ENCODE results near the gene ISL2.

ISL2 gene

DNA sequence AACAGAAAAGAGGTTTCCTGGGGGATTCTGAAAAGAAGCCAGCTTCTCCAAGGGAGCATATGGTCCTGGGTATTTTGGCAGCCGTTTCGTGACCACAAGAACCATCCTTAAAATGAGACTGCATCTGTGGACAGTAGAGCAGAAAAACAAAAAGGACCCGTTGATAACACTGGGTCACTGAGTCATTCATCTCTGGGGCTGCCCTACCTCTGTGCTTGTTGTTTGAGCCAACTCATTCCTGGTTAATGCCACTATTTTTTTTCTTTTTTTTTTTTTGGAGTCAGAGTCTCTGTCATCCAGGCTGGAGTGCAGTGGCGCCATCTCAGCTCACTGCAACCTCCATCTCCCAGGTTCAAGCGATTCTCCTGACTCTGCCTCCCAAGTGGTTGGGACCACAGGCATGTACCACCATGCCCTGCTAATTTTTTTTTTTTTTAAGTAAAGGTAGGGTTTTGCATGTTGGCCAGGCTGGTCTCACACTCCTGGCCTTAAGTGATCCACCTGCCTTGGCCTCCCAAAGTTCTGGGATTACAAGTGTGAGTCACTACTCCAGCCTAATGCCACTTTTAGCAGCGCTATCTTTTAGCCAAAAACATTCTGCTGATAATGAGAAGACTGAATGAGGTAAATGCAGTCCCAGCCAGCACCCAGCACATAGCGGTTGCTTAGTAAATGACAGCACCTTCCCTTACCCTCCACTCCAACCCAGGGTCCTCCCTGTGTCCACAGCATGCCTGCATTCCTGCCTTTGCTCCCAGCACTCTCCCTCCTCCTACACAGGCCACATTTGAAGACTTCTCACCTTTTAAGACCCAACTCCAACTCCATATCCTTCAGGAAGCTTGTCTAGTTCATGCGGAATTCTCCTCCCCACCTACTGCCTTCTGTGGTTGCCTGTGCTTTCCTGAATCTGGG lies 9.1 kb upstream of the ISL2 start:
- DNase-seq (ENCODE audit: low read depth in 2 of 3, low spot score in 2 of 3) = no peak

DNA sequence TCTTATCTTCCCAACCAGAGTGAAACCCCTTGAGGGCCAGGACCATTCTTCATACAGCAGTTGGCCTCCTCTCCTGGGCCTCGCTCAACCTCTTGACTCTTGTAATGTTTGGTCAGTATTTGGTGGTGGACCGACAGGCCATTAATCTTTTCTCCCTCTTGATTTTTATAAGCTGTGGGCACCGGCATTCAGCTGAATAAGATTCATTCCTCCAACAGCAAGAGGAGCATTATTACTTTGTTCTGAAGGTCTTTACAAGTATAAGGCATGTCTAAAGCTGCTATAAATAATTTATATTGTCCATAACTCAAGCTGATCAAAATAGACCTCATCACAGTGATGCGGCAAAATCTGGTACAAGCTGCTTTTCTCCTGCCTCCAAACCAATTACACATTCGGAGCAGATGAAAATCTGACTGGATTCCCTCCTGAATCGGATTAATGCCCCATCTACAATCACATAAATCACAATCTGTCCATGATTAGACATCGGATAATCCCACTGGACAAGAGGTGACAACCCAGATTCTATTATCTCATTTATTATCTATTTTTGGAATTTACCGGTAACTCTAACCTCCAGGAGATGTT lies 8.4 kb upstream of the ISL2 start:
- DNase-seq (ENCODE audit: low read depth in 2 of 3, low spot score in 2 of 3) = no peak

DNA sequence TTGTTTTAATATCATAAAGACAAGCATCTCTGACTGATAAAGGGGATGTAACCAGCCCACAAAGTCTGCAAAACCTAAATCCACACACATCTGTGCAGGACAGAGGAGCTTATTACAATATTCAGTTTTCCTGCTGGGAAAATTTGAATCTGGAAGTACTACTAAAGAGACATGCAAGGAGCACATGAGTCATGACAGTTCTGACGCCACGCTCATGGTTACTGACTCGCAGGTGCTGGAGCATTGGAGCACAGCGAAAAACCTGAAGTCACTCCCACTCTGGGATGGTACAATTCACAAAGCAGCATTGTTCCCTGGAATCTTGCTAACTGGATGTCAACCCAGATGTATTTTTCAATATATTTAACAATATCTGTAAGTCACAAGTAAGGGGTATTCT lies 7.6 kb upstream of the ISL2 start:
- DNase-seq (ENCODE audit: low read depth in 2 of 3, low spot score in 2 of 3) = no peak

DNA sequence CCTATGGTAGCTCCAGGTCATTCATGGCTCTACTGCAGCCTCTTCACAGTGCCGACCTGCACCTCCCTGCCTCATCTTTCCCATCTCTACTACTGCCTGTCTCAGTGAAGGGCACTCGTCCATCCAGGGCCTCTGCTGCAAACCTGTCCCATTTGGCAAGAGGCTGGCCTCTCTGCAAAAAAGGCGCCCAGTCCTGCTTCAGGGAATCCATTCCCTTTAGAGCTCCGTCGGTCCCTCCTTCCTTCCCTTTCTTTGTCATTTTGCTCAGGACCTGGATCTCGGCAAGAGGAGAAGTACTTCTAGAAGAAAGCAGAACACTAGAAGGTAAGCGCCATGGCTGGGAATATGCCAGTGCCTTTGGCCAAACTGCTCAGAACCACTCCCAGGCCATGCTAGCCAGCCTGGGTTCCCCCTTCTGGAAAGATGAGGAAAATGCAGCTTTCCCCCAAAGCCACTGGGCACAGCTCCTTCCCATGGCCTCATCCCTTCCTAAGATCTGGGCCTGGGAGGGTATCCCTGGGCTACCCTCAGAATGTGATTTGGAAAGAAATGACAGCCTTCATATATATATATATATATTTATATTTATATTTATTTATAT lies 6.4 kb upstream of the ISL2 start:
- no peak for DNase-seq (ENCODE audit: low read depth in 2 of 3, low spot score in 2 of 3)

DNA sequence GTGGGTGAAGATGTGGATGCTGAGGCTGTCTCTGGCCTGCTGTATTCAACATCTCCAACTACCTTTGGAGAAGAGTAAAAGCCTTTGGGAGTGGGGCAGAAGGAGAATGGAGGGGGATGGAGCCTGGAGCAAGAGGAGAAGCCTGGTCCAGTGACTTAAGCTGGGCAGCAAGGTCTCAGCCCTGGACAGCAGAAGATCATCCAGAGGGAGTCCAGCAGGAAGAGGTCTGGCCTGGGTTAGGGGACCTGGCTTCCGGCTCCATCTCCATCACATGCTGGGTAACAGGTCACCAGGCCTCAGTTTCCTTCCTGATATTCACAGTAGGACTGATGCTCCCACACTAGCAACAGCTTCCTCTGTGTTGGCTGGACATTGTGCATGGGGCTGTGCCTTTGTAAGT lies 3.8 kb upstream of the ISL2 start:
- DNase-seq (ENCODE audit: low read depth in 2 of 3, low spot score in 2 of 3) = no peak

DNA sequence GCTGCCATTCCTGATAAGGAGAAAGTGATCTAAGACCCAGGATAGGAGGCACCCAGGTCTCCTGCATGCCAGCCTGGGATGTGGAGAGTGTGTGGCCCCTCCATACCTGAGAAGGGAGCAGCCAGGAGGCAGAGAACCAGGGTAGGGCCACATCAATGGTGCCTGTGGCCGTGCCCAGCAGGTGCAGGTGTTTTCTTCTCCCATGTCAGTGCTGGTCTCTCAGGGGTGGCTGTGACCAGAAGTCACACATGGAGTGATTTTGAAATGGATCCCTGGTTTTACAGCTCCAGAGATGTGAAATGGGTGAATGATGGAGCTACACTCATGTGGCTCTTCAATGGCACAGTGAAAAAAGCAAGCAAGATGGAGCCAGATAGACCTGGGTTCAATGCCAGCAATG lies 3.3 kb upstream of the ISL2 start:
- no peak for DNase-seq (ENCODE audit: low read depth in 2 of 3, low spot score in 2 of 3)

DNA sequence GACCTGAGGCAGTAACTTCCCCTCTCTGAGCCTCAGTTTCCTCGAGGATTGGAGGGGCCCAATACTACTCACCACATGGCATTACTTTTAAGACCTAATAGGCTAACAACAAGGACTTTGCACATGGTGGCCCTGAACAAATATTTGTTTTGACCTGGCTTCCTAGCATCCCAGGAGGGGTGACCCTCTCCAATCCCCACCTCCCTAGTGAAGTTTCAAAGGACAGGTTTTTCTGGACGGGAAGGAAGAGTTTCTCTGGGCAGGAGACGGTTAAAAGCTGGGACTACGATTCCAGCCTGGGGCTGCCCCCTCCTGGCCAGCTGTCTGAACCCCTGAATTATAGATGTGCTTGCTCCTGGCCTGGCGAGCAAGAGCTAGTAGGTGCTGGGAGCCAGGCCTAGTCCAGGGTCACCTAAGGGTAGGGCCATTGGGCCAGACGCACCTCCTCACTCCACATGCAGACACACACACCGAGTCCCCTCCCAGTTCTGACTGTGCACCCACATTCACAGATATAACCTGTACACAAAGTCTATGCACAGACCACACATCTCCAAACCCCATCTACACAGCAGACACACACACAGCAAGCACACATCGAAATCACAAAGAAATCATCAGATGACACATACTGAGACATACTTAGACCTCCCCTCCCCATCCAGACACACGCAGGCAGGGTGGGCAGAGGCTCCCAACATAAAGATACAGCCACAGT lies 2.7 kb upstream of the ISL2 start:
- DNase-seq (ENCODE audit: low read depth in 2 of 3, low spot score in 2 of 3) = no peak

DNA sequence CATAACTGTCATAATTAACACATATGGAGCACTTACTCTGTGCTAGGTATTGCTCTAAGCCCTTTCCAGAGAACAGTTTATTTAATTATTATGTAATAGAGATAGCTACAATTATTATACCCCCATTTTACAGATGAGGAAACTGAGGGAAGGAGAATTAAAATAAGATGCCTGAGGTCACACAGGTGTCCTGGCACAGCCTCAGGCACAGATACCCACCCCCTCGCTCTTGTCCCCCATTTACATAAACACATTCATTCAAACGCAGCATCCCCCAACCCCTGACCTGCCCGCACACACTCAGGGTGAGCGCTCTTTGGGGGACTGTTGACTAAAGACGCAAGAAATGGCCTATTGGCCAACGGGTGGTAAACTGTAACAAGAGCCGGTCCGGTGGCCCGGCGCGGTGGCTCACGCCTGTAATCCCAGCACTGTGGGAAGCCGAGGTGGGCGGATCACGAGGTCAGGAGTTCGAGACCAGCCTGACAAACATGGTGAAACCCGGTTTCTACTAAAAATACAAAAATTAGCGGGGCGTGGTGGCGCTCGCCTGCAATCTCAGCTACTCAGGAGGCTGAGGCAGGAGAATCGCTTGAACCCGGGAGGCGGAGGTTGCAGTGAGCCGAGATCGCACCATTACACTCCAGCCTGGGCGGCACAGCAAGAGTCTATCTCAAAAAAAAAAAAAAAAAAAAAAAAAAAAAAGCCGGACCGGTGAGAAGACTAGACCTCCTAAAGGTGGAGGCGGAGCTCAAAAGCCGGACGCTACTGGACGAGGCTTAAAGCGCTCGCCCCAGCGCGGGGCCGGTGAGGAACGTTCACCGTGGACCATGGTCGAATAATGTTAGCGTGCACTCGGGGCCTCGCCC lies 1.9 kb upstream of the ISL2 start:
- no peak for DNase-seq (ENCODE audit: low read depth in 2 of 3, low spot score in 2 of 3)

DNA sequence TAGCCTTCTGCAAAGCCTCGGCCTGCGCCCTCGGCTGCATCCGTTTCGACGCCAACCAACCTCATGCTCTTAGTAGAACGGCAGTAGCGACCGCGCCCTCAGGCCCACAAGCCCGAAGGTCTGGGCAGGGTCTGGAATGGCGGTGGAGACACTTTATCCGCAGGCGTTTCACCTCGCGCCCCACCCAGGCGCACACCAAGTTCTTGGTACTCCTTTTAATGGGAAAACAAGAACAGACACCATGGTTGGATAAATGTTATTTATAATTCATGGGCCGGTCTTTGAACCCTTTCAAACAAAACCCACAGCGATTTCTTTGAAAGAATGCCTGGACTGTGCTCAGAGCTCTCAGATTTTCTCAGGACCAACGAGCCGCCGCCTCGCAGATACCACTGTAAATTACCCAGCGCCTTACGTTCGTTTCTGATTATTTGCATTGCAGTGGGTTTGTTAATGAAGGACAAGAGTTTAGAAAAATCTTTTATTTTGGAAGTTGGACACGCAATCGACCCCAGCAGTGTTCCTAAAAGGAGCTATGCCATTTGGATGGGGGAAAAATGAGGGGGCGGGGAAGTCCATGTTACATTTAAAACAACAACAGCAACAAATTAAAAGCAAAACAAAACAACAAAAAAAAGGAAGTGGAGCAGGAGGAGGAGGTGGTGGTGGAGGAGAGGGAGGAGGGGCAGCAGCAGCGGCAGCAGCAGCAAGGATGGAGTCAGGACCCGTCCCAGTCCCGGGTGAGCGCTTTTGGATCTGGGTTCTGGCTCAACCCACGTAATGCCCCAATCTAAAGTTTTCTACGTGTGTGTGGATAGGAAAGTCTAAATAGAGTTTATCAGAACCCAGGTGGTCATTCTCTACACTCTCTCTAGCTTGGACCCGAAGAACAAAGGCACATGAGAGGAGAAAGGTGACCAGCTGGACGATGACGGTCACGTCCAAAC lies 993 bp upstream of the ISL2 start:
- no peak for DNase-seq (ENCODE audit: low read depth in 2 of 3, low spot score in 2 of 3)

DNA sequence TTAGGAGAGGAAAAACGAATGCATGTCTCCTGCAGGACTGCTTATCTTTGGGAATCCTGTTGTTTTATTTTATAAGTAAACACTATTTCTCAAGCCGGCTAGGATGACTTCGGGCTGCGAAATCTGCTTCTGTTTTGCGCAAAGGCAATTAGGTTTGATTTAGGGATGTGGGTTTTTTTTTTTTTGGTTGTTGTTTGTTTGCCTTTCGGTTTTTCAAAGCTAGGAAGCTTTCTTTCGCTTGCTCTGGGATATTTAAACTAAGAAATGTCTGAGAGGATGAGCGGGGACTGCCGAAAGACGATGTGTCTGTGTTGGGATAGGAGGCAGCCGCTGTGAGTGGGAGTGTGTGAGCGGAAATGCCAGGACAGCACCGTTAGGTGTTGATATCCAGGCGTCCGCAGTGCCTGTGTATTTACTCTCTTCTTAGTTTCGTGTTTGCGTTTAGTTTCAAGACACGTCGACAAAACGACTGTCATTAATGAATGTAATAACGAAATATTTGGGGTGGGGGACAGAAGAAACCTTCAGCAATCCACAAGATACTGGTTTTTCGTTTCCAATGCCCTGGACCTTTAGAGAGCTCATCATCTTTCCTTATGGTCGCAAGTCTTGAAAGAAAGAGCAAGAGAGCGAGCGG lies 604 bp downstream of the ISL2 start:
- DNase-seq (ENCODE audit: low read depth in 2 of 3, low spot score in 2 of 3) = no peak

DNA sequence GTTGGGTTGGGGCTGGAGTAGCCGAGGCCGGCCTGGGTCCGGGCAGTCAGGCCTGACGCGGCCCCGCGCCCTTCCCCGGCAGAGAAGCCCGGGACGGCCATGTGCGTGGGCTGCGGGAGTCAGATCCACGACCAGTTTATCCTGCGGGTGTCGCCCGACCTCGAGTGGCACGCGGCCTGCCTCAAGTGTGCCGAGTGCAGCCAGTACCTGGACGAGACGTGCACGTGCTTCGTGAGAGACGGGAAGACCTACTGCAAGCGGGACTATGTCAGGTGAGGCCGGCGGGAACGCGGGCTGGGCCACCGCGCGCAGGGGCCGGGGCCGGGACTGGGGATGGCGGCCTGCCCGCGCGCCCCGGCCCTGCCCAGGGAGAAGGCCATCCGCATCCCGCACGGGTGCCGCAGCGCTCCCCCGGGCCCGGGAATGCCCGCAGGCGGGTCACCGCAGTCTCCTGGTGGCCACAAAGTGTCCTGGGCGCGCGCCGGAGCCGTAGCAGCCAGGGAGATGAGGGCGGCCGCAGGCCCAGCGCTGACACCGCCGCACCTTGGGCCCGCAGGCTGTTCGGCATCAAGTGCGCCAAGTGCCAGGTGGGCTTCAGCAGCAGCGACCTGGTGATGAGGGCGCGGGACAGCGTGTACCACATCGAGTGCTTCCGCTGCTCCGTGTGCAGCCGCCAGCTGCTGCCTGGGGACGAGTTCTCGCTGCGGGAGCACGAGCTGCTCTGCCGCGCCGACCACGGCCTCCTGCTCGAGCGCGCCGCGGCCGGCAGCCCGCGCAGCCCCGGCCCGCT lies 1.3 kb downstream of the ISL2 start:
- no peak for DNase-seq (ENCODE audit: low read depth in 2 of 3, low spot score in 2 of 3)

DNA sequence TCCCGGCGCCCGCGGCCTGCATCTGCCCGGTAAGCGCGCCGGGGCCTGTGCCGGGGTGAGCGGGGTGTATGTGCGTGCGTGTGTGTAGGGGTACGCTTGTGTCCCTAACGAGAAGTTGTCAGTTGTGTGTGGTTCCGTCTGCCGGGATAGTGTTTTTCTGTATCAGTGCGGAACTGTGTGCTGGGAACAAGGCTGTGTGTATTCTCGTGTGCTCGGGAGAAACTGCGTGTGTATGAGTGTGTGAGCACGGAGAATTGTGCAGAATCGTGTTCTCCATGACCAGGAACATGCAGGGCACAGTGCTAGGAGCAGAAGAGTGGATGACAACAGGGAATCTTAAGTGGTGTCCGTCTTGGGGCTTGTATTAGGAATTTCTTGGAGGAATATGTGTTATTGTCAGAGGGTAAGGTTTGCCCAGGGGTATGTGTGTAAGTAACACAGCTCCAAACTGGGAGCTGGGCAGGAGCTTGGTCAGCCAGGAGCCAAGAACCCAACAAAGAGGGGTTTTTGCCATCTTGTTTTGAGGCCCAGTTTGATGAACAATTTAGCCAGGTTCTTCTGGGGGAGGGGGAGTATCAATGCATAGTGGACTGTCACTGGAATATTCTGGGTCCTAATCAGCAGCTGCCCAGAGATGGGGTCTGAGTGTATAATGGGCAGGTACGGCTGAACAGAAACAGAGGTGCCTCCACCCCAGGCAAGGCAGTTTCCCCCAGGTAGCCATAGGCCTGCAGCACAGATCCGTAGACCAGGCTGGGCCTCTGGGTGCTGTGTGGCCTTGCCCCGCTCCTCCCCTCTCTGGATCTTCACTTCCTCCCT lies 2.1 kb downstream of the ISL2 start:
- no peak for DNase-seq (ENCODE audit: low read depth in 2 of 3, low spot score in 2 of 3)

DNA sequence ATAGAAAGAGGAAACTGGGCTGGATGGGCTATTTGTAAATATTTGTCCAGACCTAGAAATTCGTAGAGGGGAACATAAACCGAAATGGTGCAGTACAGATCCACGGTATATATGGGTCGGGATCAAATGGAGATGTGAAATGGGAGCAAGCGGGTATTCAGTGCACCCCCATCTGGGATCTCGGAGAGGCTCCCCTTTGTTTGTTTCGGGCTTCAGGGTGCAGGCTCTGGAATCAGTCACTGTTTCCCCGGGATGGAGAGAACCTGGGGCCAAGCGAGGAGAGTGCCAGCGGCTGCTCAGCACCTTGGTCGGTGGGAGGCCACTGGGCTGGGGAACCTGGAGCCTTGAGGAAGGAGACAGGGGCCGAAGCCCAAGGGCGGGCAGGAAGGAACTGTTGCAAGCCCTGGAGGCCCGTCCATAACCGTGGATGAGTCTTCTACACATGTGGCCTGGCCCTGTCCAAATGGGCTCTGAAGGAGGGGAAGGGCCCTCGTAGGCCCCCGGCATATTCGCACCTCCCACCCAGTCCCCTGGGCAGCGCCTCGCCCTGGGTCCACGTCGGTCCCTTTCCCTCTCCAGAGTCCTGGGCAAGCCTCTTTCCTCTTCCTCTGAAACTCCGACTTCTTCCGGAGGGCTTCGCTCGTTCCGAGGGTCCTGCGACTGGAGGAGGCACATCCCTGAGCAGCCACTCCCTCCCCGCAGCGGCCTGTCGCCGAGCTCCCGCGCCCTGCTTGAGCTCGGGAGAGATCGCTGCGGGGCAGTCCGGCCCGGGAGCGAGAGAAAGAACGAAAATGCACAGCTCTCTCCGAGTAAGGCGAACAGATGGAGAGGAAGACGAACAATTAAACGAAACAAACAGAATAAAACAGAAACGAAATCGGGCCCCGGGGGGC lies 3.0 kb downstream of the ISL2 start:
- DNase-seq (ENCODE audit: low read depth in 2 of 3, low spot score in 2 of 3) = no peak

DNA sequence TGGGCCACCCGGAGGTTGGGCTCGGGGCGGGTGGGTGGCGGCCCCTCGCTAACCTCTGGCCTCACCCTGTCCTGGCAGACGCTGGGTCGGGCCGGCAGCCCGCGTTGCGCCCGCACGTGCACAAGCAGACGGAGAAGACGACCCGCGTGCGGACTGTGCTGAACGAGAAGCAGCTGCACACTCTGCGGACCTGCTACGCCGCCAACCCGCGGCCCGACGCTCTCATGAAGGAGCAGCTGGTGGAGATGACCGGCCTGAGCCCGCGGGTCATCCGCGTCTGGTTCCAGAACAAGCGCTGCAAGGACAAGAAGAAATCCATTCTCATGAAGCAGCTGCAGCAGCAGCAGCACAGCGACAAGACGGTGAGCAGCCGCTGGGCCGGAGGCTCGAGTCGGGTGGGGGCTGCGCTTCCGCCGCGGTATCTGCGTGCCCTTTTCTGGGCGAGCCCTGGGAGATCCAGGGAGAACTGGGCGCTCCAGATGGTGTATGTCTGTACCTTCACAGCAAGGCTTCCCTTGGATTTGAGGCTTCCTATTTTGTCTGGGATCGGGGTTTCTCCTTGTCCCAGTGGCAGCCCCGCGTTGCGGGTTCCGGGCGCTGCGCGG lies 3.7 kb downstream of the ISL2 start:
- no peak for DNase-seq (ENCODE audit: low read depth in 2 of 3, low spot score in 2 of 3)

DNA sequence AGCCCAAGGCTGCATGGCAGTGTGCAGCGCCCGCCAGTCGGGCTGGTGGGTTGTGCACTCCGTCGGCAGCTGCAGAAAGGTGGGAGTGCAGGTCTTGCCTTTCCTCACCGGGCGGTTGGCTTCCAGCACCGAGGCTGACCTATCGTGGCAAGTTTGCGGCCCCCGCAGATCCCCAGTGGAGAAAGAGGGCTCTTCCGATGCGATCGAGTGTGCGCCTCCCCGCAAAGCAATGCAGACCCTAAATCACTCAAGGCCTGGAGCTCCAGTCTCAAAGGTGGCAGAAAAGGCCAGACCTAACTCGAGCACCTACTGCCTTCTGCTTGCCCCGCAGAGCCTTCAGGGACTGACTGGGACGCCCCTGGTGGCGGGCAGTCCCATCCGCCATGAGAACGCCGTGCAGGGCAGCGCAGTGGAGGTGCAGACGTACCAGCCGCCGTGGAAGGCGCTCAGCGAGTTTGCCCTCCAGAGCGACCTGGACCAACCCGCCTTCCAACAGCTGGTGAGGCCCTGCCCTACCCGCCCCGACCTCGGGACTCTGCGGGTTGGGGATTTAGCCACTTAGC lies 4.3 kb downstream of the ISL2 start:
- DNase-seq (ENCODE audit: low read depth in 2 of 3, low spot score in 2 of 3) = no peak

All from activated CD8-positive, alpha-beta memory T cell treated with anti-CD3 and anti-CD28 coated beads for 48 hours (primary cell).